ENCODE data around the gene ILKAP.

Gene ILKAP

DNA sequence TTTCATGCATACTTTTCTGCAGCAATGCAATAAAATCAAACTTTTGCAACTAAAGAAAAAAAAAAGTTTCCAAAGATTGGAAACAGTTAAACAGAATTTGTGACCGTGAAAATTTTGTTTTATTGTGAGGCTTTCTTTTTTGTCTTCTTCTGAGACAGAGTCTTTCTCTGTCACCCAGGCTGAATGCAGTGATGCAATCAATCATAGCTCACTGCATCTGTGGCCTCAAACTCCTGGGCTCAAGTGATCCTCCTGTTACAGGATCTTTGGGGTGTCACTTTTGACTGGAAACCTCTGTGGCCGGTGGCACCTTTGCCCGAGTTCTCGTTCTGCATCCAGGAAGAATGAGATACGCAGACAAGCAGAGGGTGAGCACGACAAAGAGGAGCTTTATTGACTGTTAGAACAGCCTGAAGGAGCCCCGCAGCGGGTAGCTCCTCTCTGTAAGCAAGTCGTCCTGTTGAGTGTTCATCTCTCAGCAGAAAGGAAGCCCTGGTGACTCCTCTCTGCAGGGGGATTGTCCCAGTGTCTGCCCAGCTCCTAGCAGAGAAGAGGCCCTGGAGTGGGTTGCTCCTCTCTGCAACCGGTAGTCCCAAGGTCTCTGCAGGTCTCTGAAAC, 16.9 kb upstream of the ILKAP start:
- Histone ChIP-seq H3K4me1 (ENCODE audit: control extremely low read depth in 1 of 4, control insufficient read depth in 4 of 4, insufficient read depth in 4 of 4, low read length in 3 of 4) (no peaks in the 10 kb centered on the region), H3K4me3 (ENCODE audit: control insufficient read depth in 1 of 7, extremely low read depth in 1 of 7, insufficient read depth in 4 of 7, low read depth in 2 of 7, low read length in 6 of 7) (peak overlapping the region in 1 of 7 experiments; percentile 54), H3K36me3 (ENCODE audit: control insufficient read depth in 4 of 4, insufficient read depth in 4 of 4, low read length in 3 of 4) (peaks cover 0 to 3% (median 0%) of the 10 kb centered on the region in 4 experiments), H3K27ac (ENCODE audit: insufficient read depth in 1 of 2, low read depth in 1 of 2, low read length in 2 of 2, poor library complexity in 1 of 2, severe bottlenecking in 2 of 2) (no peak overlapping the region), H3K9me3 (ENCODE audit: control extremely low read depth in 1 of 5, control insufficient read depth in 4 of 5, insufficient read depth in 2 of 5, low read depth in 1 of 5, low read length in 4 of 5) (no peaks in the 10 kb centered on the region), H3K27me3 (replicated peaks in 2 of 5; ENCODE audit: control insufficient read depth in 4 of 5, insufficient read depth in 5 of 5, low read length in 4 of 5) (no peaks in the 10 kb centered on the region)
- no peak for DNase-seq
- 93% methylated on average over 10 of the region's 10 CpGs for WGBS (ENCODE audit: insufficient coverage)
- CTCF ChIA-PET: no interaction called here
- POLR2A ChIA-PET: no interaction called here

GRCh38 chr2:238216651-238217184, 13.2 kb upstream of the ILKAP start:
- ChIA-PET POLR2A (no interaction called here), CTCF (interaction anchor here (0.7 kb wide), 1 partner anchor 1684 kb away, joined by 3 read pairs; no protein-coding TSS in a partner anchor)
- no peak overlapping the region for H3K4me3 ChIP-seq (ENCODE audit: control insufficient read depth in 1 of 7, extremely low read depth in 1 of 7, insufficient read depth in 4 of 7, low read depth in 2 of 7, low read length in 6 of 7)
- H3K27ac ChIP-seq (ENCODE audit: insufficient read depth in 1 of 2, low read depth in 1 of 2, low read length in 2 of 2, poor library complexity in 1 of 2, severe bottlenecking in 2 of 2): no peak overlapping the region
- H3K9me3 ChIP-seq (ENCODE audit: control extremely low read depth in 1 of 5, control insufficient read depth in 4 of 5, insufficient read depth in 2 of 5, low read depth in 1 of 5, low read length in 4 of 5): peaks cover 0 to 2% (median 0%) of the 10 kb centered on the region in 5 experiments
- no peaks in the 10 kb centered on the region for H3K4me1 ChIP-seq (ENCODE audit: control extremely low read depth in 1 of 4, control insufficient read depth in 4 of 4, insufficient read depth in 4 of 4, low read length in 3 of 4)
- 100% methylated on average over 2 of the region's 2 CpGs for WGBS (ENCODE audit: insufficient coverage)
- H3K27me3 ChIP-seq (replicated peaks in 2 of 5; ENCODE audit: control insufficient read depth in 4 of 5, insufficient read depth in 5 of 5, low read length in 4 of 5): peaks cover 0 to 3% (median 0%) of the 10 kb centered on the region in 5 experiments
- H3K36me3 ChIP-seq (ENCODE audit: control insufficient read depth in 4 of 4, insufficient read depth in 4 of 4, low read length in 3 of 4): no peaks in the 10 kb centered on the region
- no peak for DNase-seq

GRCh38 chr2:238207006-238207405, 3.5 kb upstream of the ILKAP start:
- POLR2A ChIA-PET: no interaction called here
- H3K36me3 ChIP-seq (ENCODE audit: control insufficient read depth in 4 of 4, insufficient read depth in 4 of 4, low read length in 3 of 4): no peaks in the 10 kb centered on the region
- CTCF ChIA-PET: no interaction called here
- DNase-seq: no peak
- H3K4me3 ChIP-seq (ENCODE audit: control insufficient read depth in 1 of 7, extremely low read depth in 1 of 7, insufficient read depth in 4 of 7, low read depth in 2 of 7, low read length in 6 of 7): no peak overlapping the region
- H3K27me3 ChIP-seq (replicated peaks in 2 of 5; ENCODE audit: control insufficient read depth in 4 of 5, insufficient read depth in 5 of 5, low read length in 4 of 5): peaks cover 0 to 9% (median 5%) of the 10 kb centered on the region in 5 experiments
- peaks cover 7 to 15% (median 15%) of the 10 kb centered on the region in 4 experiments for H3K4me1 ChIP-seq (ENCODE audit: control extremely low read depth in 1 of 4, control insufficient read depth in 4 of 4, insufficient read depth in 4 of 4, low read length in 3 of 4)
- no peak overlapping the region for H3K27ac ChIP-seq (ENCODE audit: insufficient read depth in 1 of 2, low read depth in 1 of 2, low read length in 2 of 2, poor library complexity in 1 of 2, severe bottlenecking in 2 of 2)
- no peaks in the 10 kb centered on the region for H3K9me3 ChIP-seq (ENCODE audit: control extremely low read depth in 1 of 5, control insufficient read depth in 4 of 5, insufficient read depth in 2 of 5, low read depth in 1 of 5, low read length in 4 of 5)
- 94% methylated on average over 7 of the region's 7 CpGs for WGBS (ENCODE audit: insufficient coverage)

- ChIA-PET POLR2A (interaction anchor here (0.5 to 0.7 kb wide), 2 partner anchors 8 to 18 kb away, joined by 3 read pairs; no protein-coding TSS in a partner anchor), CTCF (no interaction called here)
- Histone ChIP-seq H3K9me3 (ENCODE audit: control extremely low read depth in 1 of 5, control insufficient read depth in 4 of 5, insufficient read depth in 2 of 5, low read depth in 1 of 5, low read length in 4 of 5) (no peaks in the 10 kb centered on the region), H3K4me3 (ENCODE audit: control insufficient read depth in 1 of 7, extremely low read depth in 1 of 7, insufficient read depth in 4 of 7, low read depth in 2 of 7, low read length in 6 of 7) (peak overlapping the region in 6 of 7 experiments; percentile 24 to 87 (median 64)), H3K27me3 (replicated peaks in 2 of 5; ENCODE audit: control insufficient read depth in 4 of 5, insufficient read depth in 5 of 5, low read length in 4 of 5) (peaks cover 0 to 5% (median 3%) of the 10 kb centered on the region in 5 experiments), H3K4me1 (ENCODE audit: control extremely low read depth in 1 of 4, control insufficient read depth in 4 of 4, insufficient read depth in 4 of 4, low read length in 3 of 4) (peaks cover 7 to 32% (median 25%) of the 10 kb centered on the region in 4 experiments), H3K27ac (ENCODE audit: insufficient read depth in 1 of 2, low read depth in 1 of 2, low read length in 2 of 2, poor library complexity in 1 of 2, severe bottlenecking in 2 of 2) (peak overlapping the region; percentile 50 to 76), H3K36me3 (ENCODE audit: control insufficient read depth in 4 of 4, insufficient read depth in 4 of 4, low read length in 3 of 4) (no peaks in the 10 kb centered on the region)
- DNase-seq: peak; percentile 55 to 77 (median 64)
- 60% methylated on average over 13 of the region's 18 CpGs for WGBS (ENCODE audit: insufficient coverage)
These were observed 633 bp upstream of the ILKAP start for GRCh38 chr2:238203973-238204683.

DNA sequence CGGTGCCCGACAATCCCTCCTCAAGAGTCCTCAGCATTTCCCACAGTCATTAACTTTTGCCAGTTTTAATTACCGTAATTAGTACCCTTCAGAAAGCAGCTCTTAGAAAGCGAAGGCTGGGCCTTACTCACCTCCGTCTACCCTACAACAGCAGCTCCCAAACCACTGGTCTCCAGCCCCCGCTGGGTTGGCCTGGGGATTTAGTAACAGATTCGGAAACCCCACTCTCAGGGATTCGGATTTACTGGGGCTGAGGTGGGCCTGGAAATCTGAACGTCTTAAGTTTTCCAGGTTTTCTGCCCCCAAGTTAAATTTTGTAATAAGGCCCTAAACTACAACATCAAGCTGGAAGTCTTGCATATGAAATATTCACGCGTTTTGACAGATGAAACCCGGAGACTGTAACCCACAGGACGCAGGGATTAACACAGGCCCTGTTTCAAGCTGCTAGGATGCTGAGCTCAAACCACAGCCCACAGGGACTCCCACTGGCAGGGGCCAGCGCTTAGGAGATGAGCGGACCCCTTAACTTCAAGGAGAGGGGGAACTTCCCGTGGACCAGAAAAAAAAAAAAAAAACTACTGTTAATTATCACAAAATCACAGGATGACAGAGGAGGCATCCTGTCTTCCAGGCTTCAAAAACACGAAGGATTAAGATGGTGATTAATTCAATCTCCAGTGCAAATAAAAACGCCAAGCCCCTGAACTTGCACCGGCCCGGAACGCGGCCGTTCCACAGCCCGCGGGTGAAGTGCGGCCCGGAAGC, 985 bp downstream of the ILKAP start:
- peaks cover 7 to 32% (median 25%) of the 10 kb centered on the region in 4 experiments for H3K4me1 ChIP-seq (ENCODE audit: control extremely low read depth in 1 of 4, control insufficient read depth in 4 of 4, insufficient read depth in 4 of 4, low read length in 3 of 4)

GRCh38 chr2:238190445-238190844, 13.1 kb downstream of the ILKAP start:
- H3K27ac ChIP-seq (ENCODE audit: insufficient read depth in 1 of 2, low read depth in 1 of 2, low read length in 2 of 2, poor library complexity in 1 of 2, severe bottlenecking in 2 of 2): no peak overlapping the region
- DNase-seq: no peak
- ChIA-PET POLR2A (no interaction called here), CTCF (interaction anchor here (0.6 to 1.0 kb wide), 3 partner anchors 19 to 146 kb away, joined by 3 read pairs; no protein-coding TSS in a partner anchor)
- whole genome bisulfite sequencing (ENCODE audit: insufficient coverage): no CpG with 5 or more reads among the region's 2 CpGs
- no peak overlapping the region for H3K4me3 ChIP-seq (ENCODE audit: control insufficient read depth in 1 of 7, extremely low read depth in 1 of 7, insufficient read depth in 4 of 7, low read depth in 2 of 7, low read length in 6 of 7)
- H3K27me3 ChIP-seq (replicated peaks in 2 of 5; ENCODE audit: control insufficient read depth in 4 of 5, insufficient read depth in 5 of 5, low read length in 4 of 5): no peaks in the 10 kb centered on the region
- peaks cover 30 to 77% (median 56%) of the 10 kb centered on the region in 4 experiments for H3K36me3 ChIP-seq (ENCODE audit: control insufficient read depth in 4 of 4, insufficient read depth in 4 of 4, low read length in 3 of 4)
- H3K9me3 ChIP-seq (ENCODE audit: control extremely low read depth in 1 of 5, control insufficient read depth in 4 of 5, insufficient read depth in 2 of 5, low read depth in 1 of 5, low read length in 4 of 5): no peaks in the 10 kb centered on the region
- no peaks in the 10 kb centered on the region for H3K4me1 ChIP-seq (ENCODE audit: control extremely low read depth in 1 of 4, control insufficient read depth in 4 of 4, insufficient read depth in 4 of 4, low read length in 3 of 4)

More for the DNA sequence above, 985 bp downstream of the ILKAP start:
- peak; percentile 15 to 75 (median 75) for DNase-seq
- Histone ChIP-seq H3K27ac (ENCODE audit: insufficient read depth in 1 of 2, low read depth in 1 of 2, low read length in 2 of 2, poor library complexity in 1 of 2, severe bottlenecking in 2 of 2) (peak overlapping the region; percentile 70 to 88), H3K4me3 (ENCODE audit: control insufficient read depth in 1 of 7, extremely low read depth in 1 of 7, insufficient read depth in 4 of 7, low read depth in 2 of 7, low read length in 6 of 7) (peak overlapping the region; percentile 68 to 89 (median 81)), H3K36me3 (ENCODE audit: control insufficient read depth in 4 of 4, insufficient read depth in 4 of 4, low read length in 3 of 4) (no peaks in the 10 kb centered on the region), H3K9me3 (ENCODE audit: control extremely low read depth in 1 of 5, control insufficient read depth in 4 of 5, insufficient read depth in 2 of 5, low read depth in 1 of 5, low read length in 4 of 5) (no peaks in the 10 kb centered on the region), H3K27me3 (replicated peaks in 2 of 5; ENCODE audit: control insufficient read depth in 4 of 5, insufficient read depth in 5 of 5, low read length in 4 of 5) (peaks cover 0 to 2% (median 0%) of the 10 kb centered on the region in 5 experiments)
- ChIA-PET CTCF (interaction anchor here (1.2 to 1.6 kb wide), 3 partner anchors 15 to 27 kb away, joined by 3 to 4 read pairs (median 4); no protein-coding TSS in a partner anchor), POLR2A (interaction anchor here (0.9 kb wide), 1 partner anchor 25 kb away, joined by 3 read pairs; no protein-coding TSS in a partner anchor)
- 23% methylated on average over 25 of the region's 27 CpGs for WGBS (ENCODE audit: insufficient coverage)
